ENCODE results near the gene GCSH.

The GCSH gene

GRCh38 chr16:81080233-81080632, 16.0 kb downstream of the GCSH start:
- no peaks in the 10 kb centered on the region for H3K36me3 ChIP-seq (ENCODE audit: insufficient read depth, low read length)
- H3K9ac ChIP-seq (ENCODE audit: low read depth, low read length): no peak overlapping the region
- H3K4me1 ChIP-seq (ENCODE audit: insufficient read depth, low read length): no peaks in the 10 kb centered on the region
- H3K9me3 ChIP-seq (ENCODE audit: control insufficient read depth, insufficient read depth, low read length): no peaks in the 10 kb centered on the region

GRCh38 chr16:81077076-81077940, 18.9 kb downstream of the GCSH start, which contains the start of gene C16orf46:
C16orf46 (minus strand) TSS chr16:81077238; CDS start chr16:81063955, 13,283 bp downstream.
- Histone ChIP-seq H3K4me1 (ENCODE audit: insufficient read depth, low read length) (peaks cover 10% of the 10 kb centered on the region; the same call in 1 of the 2 replicates), H3K9me3 (ENCODE audit: control insufficient read depth, insufficient read depth, low read length) (no peaks in the 10 kb centered on the region), H3K9ac (ENCODE audit: low read depth, low read length) (peak within 1 kb of the TSS; percentile 63), H3K36me3 (ENCODE audit: insufficient read depth, low read length) (no peaks in the 10 kb centered on the region)

- H3K9ac ChIP-seq (ENCODE audit: low read depth, low read length): peak overlapping the region; percentile 63
- H3K36me3 ChIP-seq (ENCODE audit: insufficient read depth, low read length): no peaks in the 10 kb centered on the region
- peaks cover 10% of the 10 kb centered on the region; the same call in 1 of the 2 replicates for H3K4me1 ChIP-seq (ENCODE audit: insufficient read depth, low read length)
- no peaks in the 10 kb centered on the region for H3K9me3 ChIP-seq (ENCODE audit: control insufficient read depth, insufficient read depth, low read length)
These were observed 19.6 kb downstream of the GCSH start for GRCh38 chr16:81076566-81077075.

- Histone ChIP-seq H3K36me3 (ENCODE audit: insufficient read depth, low read length) (no peaks in the 10 kb centered on the region), H3K4me1 (ENCODE audit: insufficient read depth, low read length) (peaks cover 10% of the 10 kb centered on the region; the same call in 1 of the 2 replicates), H3K9ac (ENCODE audit: low read depth, low read length) (0 out of 2 replicates have a peak overlapping the region, but pooled peaks have one; percentile 12), H3K9me3 (ENCODE audit: control insufficient read depth, insufficient read depth, low read length) (no peaks in the 10 kb centered on the region)
These were observed 22.4 kb downstream of the GCSH start for GRCh38 chr16:81073560-81074330.

GRCh38 chr16:81071805-81072204, 24.4 kb downstream of the GCSH start:
- no peaks in the 10 kb centered on the region for H3K9me3 ChIP-seq (ENCODE audit: control insufficient read depth, insufficient read depth, low read length)
- H3K36me3 ChIP-seq (ENCODE audit: insufficient read depth, low read length): no peaks in the 10 kb centered on the region
- no peak overlapping the region for H3K9ac ChIP-seq (ENCODE audit: low read depth, low read length)
- H3K4me1 ChIP-seq (ENCODE audit: insufficient read depth, low read length): peaks cover 10% of the 10 kb centered on the region; the same call in 1 of the 2 replicates

GRCh38 chr16:81070979-81071378, 25.2 kb downstream of the GCSH start:
- Histone ChIP-seq H3K9me3 (ENCODE audit: control insufficient read depth, insufficient read depth, low read length) (no peaks in the 10 kb centered on the region), H3K4me1 (ENCODE audit: insufficient read depth, low read length) (peaks cover 10% of the 10 kb centered on the region; the same call in 1 of the 2 replicates), H3K9ac (ENCODE audit: low read depth, low read length) (no peak overlapping the region), H3K36me3 (ENCODE audit: insufficient read depth, low read length) (no peaks in the 10 kb centered on the region)

GRCh38 chr16:81069063-81069462, 27.1 kb downstream of the GCSH start:
- no peaks in the 10 kb centered on the region for H3K36me3 ChIP-seq (ENCODE audit: insufficient read depth, low read length)
- H3K9ac ChIP-seq (ENCODE audit: low read depth, low read length): no peak overlapping the region
- H3K4me1 ChIP-seq (ENCODE audit: insufficient read depth, low read length): peaks cover 10% of the 10 kb centered on the region; the same call in 1 of the 2 replicates
- H3K9me3 ChIP-seq (ENCODE audit: control insufficient read depth, insufficient read depth, low read length): no peaks in the 10 kb centered on the region

GRCh38 chr16:81067166-81067565, 29.0 kb downstream of the GCSH start:
- Histone ChIP-seq H3K36me3 (ENCODE audit: insufficient read depth, low read length) (no peaks in the 10 kb centered on the region), H3K9ac (ENCODE audit: low read depth, low read length) (no peak overlapping the region), H3K4me1 (ENCODE audit: insufficient read depth, low read length) (no peaks in the 10 kb centered on the region), H3K9me3 (ENCODE audit: control insufficient read depth, insufficient read depth, low read length) (no peaks in the 10 kb centered on the region)

GRCh38 chr16:81066681-81067080, 29.5 kb downstream of the GCSH start:
- Histone ChIP-seq H3K36me3 (ENCODE audit: insufficient read depth, low read length) (no peaks in the 10 kb centered on the region), H3K9ac (ENCODE audit: low read depth, low read length) (no peak overlapping the region), H3K4me1 (ENCODE audit: insufficient read depth, low read length) (peaks cover under 1% of the 10 kb centered on the region; the same call in 1 of the 2 replicates), H3K9me3 (ENCODE audit: control insufficient read depth, insufficient read depth, low read length) (no peaks in the 10 kb centered on the region)

- no peaks in the 10 kb centered on the region for H3K36me3 ChIP-seq (ENCODE audit: insufficient read depth, low read length)
- no peaks in the 10 kb centered on the region for H3K9me3 ChIP-seq (ENCODE audit: control insufficient read depth, insufficient read depth, low read length)
- H3K4me1 ChIP-seq (ENCODE audit: insufficient read depth, low read length): peaks cover 10% of the 10 kb centered on the region; the same call in 1 of the 2 replicates
- H3K9ac ChIP-seq (ENCODE audit: low read depth, low read length): no peak overlapping the region
These were observed 34.2 kb downstream of the GCSH start for GRCh38 chr16:81061871-81062608.

GRCh38 chr16:81061307-81061640, 34.9 kb downstream of the GCSH start:
- Histone ChIP-seq H3K36me3 (ENCODE audit: insufficient read depth, low read length) (no peaks in the 10 kb centered on the region), H3K9ac (ENCODE audit: low read depth, low read length) (no peak overlapping the region), H3K4me1 (ENCODE audit: insufficient read depth, low read length) (peaks cover 10% of the 10 kb centered on the region; the same call in 1 of the 2 replicates), H3K9me3 (ENCODE audit: control insufficient read depth, insufficient read depth, low read length) (no peaks in the 10 kb centered on the region)

- H3K9ac ChIP-seq (ENCODE audit: low read depth, low read length): no peak overlapping the region
- H3K4me1 ChIP-seq (ENCODE audit: insufficient read depth, low read length): peaks cover 10% of the 10 kb centered on the region; the same call in 1 of the 2 replicates
- no peaks in the 10 kb centered on the region for H3K9me3 ChIP-seq (ENCODE audit: control insufficient read depth, insufficient read depth, low read length)
- no peaks in the 10 kb centered on the region for H3K36me3 ChIP-seq (ENCODE audit: insufficient read depth, low read length)
These were observed 35.5 kb downstream of the GCSH start for GRCh38 chr16:81060576-81061306.

GRCh38 chr16:81053761-81054160, 42.4 kb downstream of the GCSH start:
- H3K4me1 ChIP-seq (ENCODE audit: insufficient read depth, low read length): no peaks in the 10 kb centered on the region

More at GRCh38 chr16:81053761-81054160, 42.4 kb downstream of the GCSH start:
- Histone ChIP-seq H3K9ac (ENCODE audit: low read depth, low read length) (no peak overlapping the region), H3K9me3 (ENCODE audit: control insufficient read depth, insufficient read depth, low read length) (no peaks in the 10 kb centered on the region), H3K36me3 (ENCODE audit: insufficient read depth, low read length) (no peaks in the 10 kb centered on the region)

All from ES-I3 (cell line).